Neural progenitor cell (in vitro differentiated cells): Measurements from ENCODE around the gene H2BK1. TPM values are rescaled to one million over a fixed set of nuclear protein-coding genes. Genes with fewer than 3 reads are reported as not detected.

Source experiments
- DNase-seq: peaks from one replicate; pipeline ENCODE4 v3.0.0-alpha.2; 2016; ENCODE audit warnings: low spot score
- H2AFZ ChIP-seq: fragments of 200-600 bp; sonication (generic); replicated peaks from 2 replicates; pipeline ENCODE4 v1.6.1; 2016; ENCODE audit warnings: antibody characterized with exemption
- H3F3A ChIP-seq: fragments of 200-600 bp; sonication (generic); 2 replicates; pipeline ENCODE4 v1.6.1; 2016; ENCODE audit warnings: antibody characterized with exemption, low read depth
- H3K27ac ChIP-seq: fragments of 200-600 bp; sonication (generic); 2 replicates; pipeline ENCODE4 v1.5.1; 2016; ENCODE audit warnings: mild to moderate bottlenecking
- H3K27me3 ChIP-seq: fragments of 200-600 bp; sonication (generic); 2 replicates; pipeline ENCODE4 v1.6.1; 2016; ENCODE audit warnings: mild to moderate bottlenecking, moderate library complexity
- H3K36me3 ChIP-seq: fragments of 200-600 bp; sonication (generic); 2 replicates; pipeline ENCODE4 v1.5.1; 2016
- H3K4me1 ChIP-seq: fragments of 200-600 bp; sonication (generic); 2 replicates; pipeline ENCODE4 v1.6.1; 2016; ENCODE audit warnings: mixed run types
- H3K4me2 ChIP-seq: fragments of 200-600 bp; sonication (generic); 2 replicates; pipeline ENCODE4 v1.6.1; 2016
- H3K4me3 ChIP-seq: fragments of 200-600 bp; sonication (generic); 2 replicates; pipeline ENCODE4 v1.5.1; 2016
- H3K79me2 ChIP-seq: fragments of 200-600 bp; sonication (generic); 2 replicates; pipeline ENCODE4 v1.6.1; 2016; ENCODE audit warnings: low read depth
- H3K9ac ChIP-seq: fragments of 200-600 bp; sonication (generic); 2 replicates; pipeline ENCODE4 v1.6.1; 2016
- H3K9me3 ChIP-seq: fragments of 200-600 bp; sonication (generic); 2 replicates; pipeline ENCODE4 v1.5.1; 2016; ENCODE audit warnings: low read depth
- H4K20me1 ChIP-seq: fragments of 200-600 bp; sonication (generic); 2 replicates; pipeline ENCODE4 v1.6.1; 2016; ENCODE audit warnings: low read depth
- H3K27ac Mint-ChIP-seq: 3 replicates; pipeline ENCODE4 v1.8.0; 2021; ENCODE audit warnings: mixed read lengths
- H3K27me3 Mint-ChIP-seq: 2 replicates; pipeline ENCODE4 v1.8.0; 2022; ENCODE audit warnings: low read depth, mild to moderate bottlenecking, inconsistent platforms, moderate library complexity, mixed read lengths; ENCODE audit not compliant: insufficient read depth
- H3K36me3 Mint-ChIP-seq: 3 replicates; pipeline ENCODE4 v1.8.0; 2021; ENCODE audit warnings: mixed read lengths
- H3K4me1 Mint-ChIP-seq: 3 replicates; pipeline ENCODE4 v1.8.0; 2021; ENCODE audit warnings: mixed read lengths
- H3K4me3 Mint-ChIP-seq: 3 replicates; pipeline ENCODE4 v1.8.0; 2021; ENCODE audit warnings: mild to moderate bottlenecking, moderate library complexity, mixed read lengths
- H3K9me3 Mint-ChIP-seq: 3 replicates; pipeline ENCODE4 v1.8.0; 2020; ENCODE audit warnings: mixed read lengths
- EZH2 ChIP-seq: fragments of 200-600 bp; sonication (generic); IDR thresholded peaks from 2 replicates; pipeline ENCODE4 v1.6.1; 2017; ENCODE audit warnings: antibody characterized with exemption, mild to moderate bottlenecking, moderate library complexity
- EZH2phosphoT487 ChIP-seq: fragments of 200-600 bp; sonication (generic); IDR thresholded peaks from 2 replicates; pipeline ENCODE4 v1.6.1; 2017; ENCODE audit warnings: antibody characterized with exemption
- total RNA-seq: library from RNA; depleted of rRNA; stranded (reverse); fragments of >200 nt; gene quantifications from 2 replicates; pipeline ENCODE4 v1.2.3, GENCODE V29; 2015; ENCODE audit warnings: low replicate concordance
- TF ChIP-seq, protein P1 (sequence below): fragments of 200-600 bp; sonication (generic); IDR thresholded peaks from 2 replicates; pipeline ENCODE4 v1.5.1; 2017; ENCODE audit warnings: antibody characterized with exemption, mild to moderate bottlenecking

The H2BK1 gene
- total RNA-seq, 1 donor from 2014 or later: not detected

DNA sequence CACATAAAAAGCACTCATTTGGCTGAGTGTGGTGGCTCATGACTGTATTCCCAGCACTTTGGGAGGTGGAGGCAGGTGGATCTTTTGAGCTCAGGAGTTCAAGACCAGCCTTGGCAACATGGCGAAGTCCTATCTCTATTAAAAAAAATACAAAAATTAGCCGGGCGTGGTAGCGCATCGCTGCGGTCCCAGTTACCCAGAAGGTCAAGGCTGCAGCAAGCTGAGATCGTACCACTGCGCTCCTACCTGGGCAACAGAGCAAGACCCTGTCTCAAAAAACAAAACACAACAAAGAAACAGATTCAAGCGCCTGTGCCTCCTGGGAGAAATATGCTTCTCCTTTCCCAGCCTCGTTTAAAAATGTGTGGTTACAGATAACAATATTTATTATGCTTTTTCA, 19.0 kb upstream of the H2BK1 start:
- no peak overlapping the region for H3K27ac ChIP-seq
- no peak overlapping the region for H2AFZ ChIP-seq
- peaks cover 29% of the 10 kb centered on the region for H4K20me1 ChIP-seq
- H3K4me2 ChIP-seq: no peak overlapping the region
- no peaks in the 10 kb centered on the region for H3K9me3 Mint-ChIP-seq
- no peaks in the 10 kb centered on the region for H3K36me3 ChIP-seq
- H3K79me2 ChIP-seq: peaks cover 37% of the 10 kb centered on the region
- no peaks in the 10 kb centered on the region for H3K27me3 ChIP-seq
- H3K4me3 Mint-ChIP-seq: no peak overlapping the region
- peaks cover 8% of the 10 kb centered on the region for H3K36me3 Mint-ChIP-seq
- TF ChIP-seq, protein P1, sequence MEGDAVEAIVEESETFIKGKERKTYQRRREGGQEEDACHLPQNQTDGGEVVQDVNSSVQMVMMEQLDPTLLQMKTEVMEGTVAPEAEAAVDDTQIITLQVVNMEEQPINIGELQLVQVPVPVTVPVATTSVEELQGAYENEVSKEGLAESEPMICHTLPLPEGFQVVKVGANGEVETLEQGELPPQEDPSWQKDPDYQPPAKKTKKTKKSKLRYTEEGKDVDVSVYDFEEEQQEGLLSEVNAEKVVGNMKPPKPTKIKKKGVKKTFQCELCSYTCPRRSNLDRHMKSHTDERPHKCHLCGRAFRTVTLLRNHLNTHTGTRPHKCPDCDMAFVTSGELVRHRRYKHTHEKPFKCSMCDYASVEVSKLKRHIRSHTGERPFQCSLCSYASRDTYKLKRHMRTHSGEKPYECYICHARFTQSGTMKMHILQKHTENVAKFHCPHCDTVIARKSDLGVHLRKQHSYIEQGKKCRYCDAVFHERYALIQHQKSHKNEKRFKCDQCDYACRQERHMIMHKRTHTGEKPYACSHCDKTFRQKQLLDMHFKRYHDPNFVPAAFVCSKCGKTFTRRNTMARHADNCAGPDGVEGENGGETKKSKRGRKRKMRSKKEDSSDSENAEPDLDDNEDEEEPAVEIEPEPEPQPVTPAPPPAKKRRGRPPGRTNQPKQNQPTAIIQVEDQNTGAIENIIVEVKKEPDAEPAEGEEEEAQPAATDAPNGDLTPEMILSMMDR: no peak
- TF ChIP-seq EZH2phosphoT487: no peak
- no peak for TF ChIP-seq EZH2
- peaks cover 34% of the 10 kb centered on the region for H3K4me1 ChIP-seq
- H3K27me3 Mint-ChIP-seq: peaks cover 11% of the 10 kb centered on the region
- H3F3A ChIP-seq: peaks cover 19% of the 10 kb centered on the region
- H3K27ac Mint-ChIP-seq: no peak overlapping the region
- peaks cover 54% of the 10 kb centered on the region for H3K4me1 Mint-ChIP-seq
- H3K9me3 ChIP-seq: no peaks in the 10 kb centered on the region
- H3K9ac ChIP-seq: no peak overlapping the region
- no peak for DNase-seq
- H3K4me3 ChIP-seq: no peak overlapping the region

DNA sequence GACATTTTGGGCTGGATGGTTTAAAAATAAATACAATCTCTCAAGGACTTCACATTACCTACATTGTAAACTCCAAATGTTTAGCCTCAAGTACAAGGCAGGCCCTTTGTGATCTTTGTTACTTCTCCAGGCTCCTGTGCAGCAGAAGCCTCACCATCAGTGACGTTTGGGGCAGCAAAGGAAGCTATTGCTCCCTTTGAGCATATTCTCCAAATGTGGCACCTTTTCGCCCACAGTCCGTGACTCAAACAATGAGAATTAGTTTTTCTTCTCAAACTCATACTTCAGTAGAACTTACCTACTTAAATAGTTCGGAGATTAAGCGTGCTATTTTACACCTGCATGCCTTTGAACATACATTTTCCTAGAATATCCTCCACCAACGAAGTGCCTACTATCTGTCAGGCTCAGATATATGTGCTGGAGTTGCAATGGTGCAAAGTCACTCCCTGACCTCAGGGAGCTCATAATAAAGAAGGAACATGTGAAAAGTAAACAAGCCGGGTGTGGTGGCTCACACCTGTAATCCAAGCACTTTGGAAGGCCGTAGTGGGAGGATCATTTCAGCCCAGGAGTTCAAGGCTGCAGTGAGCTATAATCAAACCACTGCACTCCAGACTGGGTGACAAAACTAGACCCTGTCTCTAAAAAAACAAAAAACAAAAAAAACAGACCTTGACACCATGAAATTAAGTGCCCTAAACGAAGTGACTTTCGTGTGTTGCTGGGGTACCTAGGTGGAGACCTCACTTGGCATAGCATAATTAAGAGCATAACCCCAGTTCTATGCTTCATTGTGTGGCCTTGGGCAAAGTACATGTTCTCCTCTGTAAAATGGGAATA, 18.0 kb upstream of the H2BK1 start:
- Mint-ChIP-seq H3K36me3 (peaks cover 11% of the 10 kb centered on the region), H3K27me3 (peaks cover 11% of the 10 kb centered on the region), H3K4me1 (peaks cover 47% of the 10 kb centered on the region), H3K27ac (peak overlapping the region; percentile 100), H3K9me3 (no peaks in the 10 kb centered on the region), H3K4me3 (peak overlapping the region; percentile 93)
- Histone ChIP-seq H3K4me3 (peak overlapping the region; percentile 94), H4K20me1 (peaks cover 19% of the 10 kb centered on the region), H3K4me1 (peaks cover 27% of the 10 kb centered on the region), H3K9me3 (no peaks in the 10 kb centered on the region), H3K9ac (no peak overlapping the region), H3K27ac (peak overlapping the region; percentile 85), H2AFZ (peak overlapping the region; percentile 63), H3K27me3 (no peaks in the 10 kb centered on the region), H3K36me3 (no peaks in the 10 kb centered on the region), H3K4me2 (peak overlapping the region; percentile 85), H3K79me2 (peaks cover 27% of the 10 kb centered on the region), H3F3A (peaks cover 19% of the 10 kb centered on the region)
- TF ChIP-seq, protein P1: no peak
- TF ChIP-seq EZH2 (no peak), EZH2phosphoT487 (no peak)
- DNase-seq: no peak

DNA sequence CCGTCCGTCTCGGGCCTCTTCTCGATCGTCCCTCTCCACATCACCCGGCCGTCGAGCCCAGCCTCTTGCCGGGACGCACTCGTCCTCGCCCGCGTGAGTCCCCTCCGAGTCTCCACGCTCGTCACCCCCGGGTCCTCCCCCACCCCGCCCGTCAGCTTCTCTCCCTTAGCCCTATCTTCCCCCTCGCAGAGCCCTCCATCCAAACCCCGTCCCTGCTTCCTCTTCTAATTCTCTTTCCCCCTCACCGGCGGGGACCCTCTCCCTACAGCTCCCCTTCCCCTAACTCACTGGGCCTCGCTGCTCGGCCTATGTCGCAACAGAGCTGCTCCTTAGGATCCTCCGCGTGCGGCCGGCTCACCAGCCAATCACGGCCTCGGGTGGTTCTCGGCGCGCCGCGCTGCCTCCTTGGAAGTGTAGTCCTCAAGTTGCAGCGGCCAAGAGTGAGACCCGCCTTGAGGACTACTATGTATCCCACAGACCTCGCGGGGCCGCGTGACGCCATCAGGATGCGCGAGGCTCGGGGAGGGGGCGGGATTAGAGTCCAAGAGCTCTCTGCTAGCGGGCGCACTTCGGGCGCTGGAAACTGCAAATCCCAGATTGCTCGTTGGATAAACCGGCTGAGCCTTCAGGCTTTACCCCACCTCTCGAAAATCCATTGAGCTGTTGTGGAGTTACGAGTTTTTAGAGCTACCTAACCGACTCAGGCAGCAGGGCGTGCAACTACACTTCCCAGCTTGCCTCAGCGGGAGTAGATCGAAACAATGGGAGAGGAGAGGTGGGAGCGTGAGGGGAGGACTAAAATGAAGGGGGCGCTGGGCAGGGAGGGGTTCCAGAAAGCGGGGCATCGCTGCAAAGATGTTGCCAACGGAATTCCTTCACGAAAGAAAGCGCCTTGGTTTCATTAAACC, 16.8 kb upstream of the H2BK1 start, which contains the start of gene ABCF2:
Gene ABCF2, minus strand, starts transcription at position 331 of the 908 bp plus-strand sequence. CDS start 747 bp downstream, outside the sequence.
- TF ChIP-seq, protein P1: peak; percentile 4
- no peak for TF ChIP-seq EZH2phosphoT487
- no peak for TF ChIP-seq EZH2
- peak; percentile 99 for DNase-seq
- Histone ChIP-seq H3K36me3 (no peaks in the 10 kb centered on the region), H3K27ac (peak within 1 kb of the TSS; percentile 85), H3K9me3 (no peaks in the 10 kb centered on the region), H3K9ac (peak within 1 kb of the TSS; percentile 83), H3K27me3 (no peaks in the 10 kb centered on the region), H2AFZ (peak within 1 kb of the TSS; percentile 63), H3K4me3 (peak within 1 kb of the TSS; percentile 94), H3K79me2 (peaks cover 19% of the 10 kb centered on the region), H4K20me1 (peaks cover 15% of the 10 kb centered on the region), H3K4me1 (peaks cover 25% of the 10 kb centered on the region), H3F3A (peaks cover 18% of the 10 kb centered on the region), H3K4me2 (peak within 1 kb of the TSS; percentile 92)
- no peaks in the 10 kb centered on the region for H3K9me3 Mint-ChIP-seq
- H3K27me3 Mint-ChIP-seq: peaks cover 8% of the 10 kb centered on the region
- peaks cover 11% of the 10 kb centered on the region for H3K36me3 Mint-ChIP-seq
- H3K4me1 Mint-ChIP-seq: peaks cover 43% of the 10 kb centered on the region
- H3K27ac Mint-ChIP-seq: peak within 1 kb of the TSS; percentile 100
- H3K4me3 Mint-ChIP-seq: peak within 1 kb of the TSS; percentile 93
